Suprapubic skin (tissue), 4 donors: ENCODE results near the gene KIAA0408. TPM values are rescaled to one million over a fixed set of nuclear protein-coding genes. Genes with fewer than 3 reads are reported as not detected.
"Not testable (repeated sequence)": the region's sequence is repeated elsewhere in the genome, so short reads cannot be mapped to it uniquely, and the experiment has no call there.

Source experiments
- DNase-seq, 2 donors: peaks; one replicate each; pipeline ENCODE4 v3.0.0-alpha.2; 2019; ENCODE audit warnings: low spot score in 2 of 2
- H3K27ac ChIP-seq: fragments of 200-600 bp; sonication (generic); one replicate; pipeline ENCODE4 v1.5.1; 2019
- H3K27me3 ChIP-seq: fragments of 200-600 bp; sonication (generic); one replicate; pipeline ENCODE4 v1.5.1; 2019
- H3K36me3 ChIP-seq: fragments of 200-600 bp; sonication (generic); one replicate; pipeline ENCODE4 v1.5.1; 2019
- H3K4me1 ChIP-seq: fragments of 200-600 bp; sonication (generic); one replicate; pipeline ENCODE4 v1.5.1; 2019
- H3K4me3 ChIP-seq: fragments of 200-600 bp; sonication (generic); one replicate; pipeline ENCODE4 v1.5.1; 2019; ENCODE audit warnings: mild to moderate bottlenecking
- H3K9me3 ChIP-seq: fragments of 200-600 bp; sonication (generic); one replicate; pipeline ENCODE4 v1.5.1; 2019
- CTCF ChIP-seq, 2 donors: fragments of 200-600 bp in 1 of 2; fragments of 450-650 bp in 1 of 2; sonication (generic) in 1 of 2; IDR thresholded peaks; one replicate each; pipeline ENCODE4 v1.5.1; 2016 to 2019; ENCODE audit warnings: antibody characterized with exemption in 2 of 2, mild to moderate bottlenecking in 1 of 2, moderate library complexity in 1 of 2
- EP300 ChIP-seq: sonication (generic); formaldehyde crosslinking; IDR thresholded peaks from one replicate; pipeline ENCODE4 v1.6.1; 2017; ENCODE audit warnings: antibody characterized with exemption
- POLR2A ChIP-seq, 2 donors: fragments of 450-650 bp; IDR thresholded peaks; one replicate each; pipeline ENCODE4 v1.6.1; 2017; ENCODE audit warnings: antibody characterized with exemption in 2 of 2, mild to moderate bottlenecking in 2 of 2, moderate library complexity in 2 of 2
- POLR2AphosphoS5 ChIP-seq, 3 donors: sonication (generic); formaldehyde crosslinking; IDR thresholded peaks; one replicate each; pipeline ENCODE4 v1.6.1; 2017; ENCODE audit warnings: antibody characterized with exemption in 3 of 3
- WGBS: methylation state at CpG from one replicate; pipeline ENCODE4 v1.1.5; 2018; 5-methylcytosine and 5-hydroxymethylcytosine counted together
- total RNA-seq, 4 donors: library from RNA; depleted of rRNA; stranded (reverse); fragments of >200 nt; gene quantifications; one replicate each; pipeline ENCODE4 v1.1.0, GENCODE V29; 2016

The KIAA0408 gene
- total RNA-seq, 4 donors from 2014 or later, result 1.4 to 2.7 (median 1.7) TPM; not detected in 1

GRCh38 chr6:127436578-127437110 lies 22.5 kb downstream of the KIAA0408 start:
- no peaks in the 10 kb centered on the region for H3K36me3 ChIP-seq
- no peak for DNase-seq
- 82% methylated on average over 3 of the region's 3 CpGs for WGBS
- no peak for TF ChIP-seq POLR2A (IDR thresholded peaks at IDR 0.05)
- TF ChIP-seq CTCF (IDR thresholded peaks at IDR 0.05), result no peak
- no peak for TF ChIP-seq EP300
- no peak for TF ChIP-seq POLR2AphosphoS5 (IDR thresholded peaks at IDR 0.05)
- H3K9me3 ChIP-seq, result no peaks in the 10 kb centered on the region
- no peaks in the 10 kb centered on the region for H3K4me1 ChIP-seq
- H3K27ac ChIP-seq, result no peak overlapping the region
- no peaks in the 10 kb centered on the region for H3K27me3 ChIP-seq
- H3K4me3 ChIP-seq, result no peak overlapping the region

- Histone ChIP-seq H3K4me1 (no peaks in the 10 kb centered on the region), H3K9me3 (no peaks in the 10 kb centered on the region), H3K27ac (no peak overlapping the region), H3K36me3 (no peaks in the 10 kb centered on the region), H3K27me3 (no peaks in the 10 kb centered on the region), H3K4me3 (no peak overlapping the region)
- 70% methylated on average over 7 of the region's 7 CpGs for WGBS
- TF ChIP-seq EP300 (no peak), POLR2A (IDR thresholded peaks at IDR 0.05) (no peak)
- DNase-seq, result no peak
These were observed 23.5 kb downstream of the KIAA0408 start for GRCh38 chr6:127435626-127436220.

GRCh38 chr6:127434651-127435050 lies 24.5 kb downstream of the KIAA0408 start:
- Histone ChIP-seq H3K9me3 (no peaks in the 10 kb centered on the region), H3K4me1 (no peaks in the 10 kb centered on the region), H3K27ac (no peak overlapping the region), H3K4me3 (no peak overlapping the region), H3K27me3 (no peaks in the 10 kb centered on the region), H3K36me3 (no peaks in the 10 kb centered on the region)
- TF ChIP-seq CTCF (IDR thresholded peaks at IDR 0.05), result no peak
- no peak for TF ChIP-seq POLR2AphosphoS5 (IDR thresholded peaks at IDR 0.05)
- no peak for TF ChIP-seq POLR2A (IDR thresholded peaks at IDR 0.05)
- no peak for TF ChIP-seq EP300
- DNase-seq, result no peak

- H3K27me3 ChIP-seq, H3K4me1 ChIP-seq, H3K27ac ChIP-seq, DNase-seq, H3K36me3 ChIP-seq, H3K4me3 ChIP-seq, H3K9me3 ChIP-seq: not testable (repeated sequence)
- WGBS, result 95% methylated on average over 9 of the region's 9 CpGs
These were observed 30.6 kb downstream of the KIAA0408 start for GRCh38 chr6:127428562-127428961.

GRCh38 chr6:127423921-127424320 lies 35.3 kb downstream of the KIAA0408 start:
- no peaks in the 10 kb centered on the region for H3K9me3 ChIP-seq
- no peak for DNase-seq
- H3K4me1 ChIP-seq, result peaks cover 2% of the 10 kb centered on the region
- H3K27me3 ChIP-seq, result no peaks in the 10 kb centered on the region
- 44% methylated on average over 2 of the region's 2 CpGs for WGBS
- no peak for TF ChIP-seq CTCF (IDR thresholded peaks at IDR 0.05)
- H3K36me3 ChIP-seq, result no peaks in the 10 kb centered on the region
- H3K27ac ChIP-seq, result no peak overlapping the region
- H3K4me3 ChIP-seq, result no peak overlapping the region

GRCh38 chr6:127421164-127421563 lies 38.0 kb downstream of the KIAA0408 start:
- H3K9me3 ChIP-seq, H3K4me1 ChIP-seq, DNase-seq, H3K27me3 ChIP-seq, H3K27ac ChIP-seq, H3K36me3 ChIP-seq, H3K4me3 ChIP-seq: not testable (repeated sequence)
- 83% methylated on average over 3 of the region's 3 CpGs for WGBS

GRCh38 chr6:127420556-127420955 lies 38.6 kb downstream of the KIAA0408 start:
- no peak overlapping the region for H3K4me3 ChIP-seq
- 0% methylated on average over 2 of the region's 2 CpGs for WGBS
- DNase-seq, result peak in 1 of 2 donors; percentile 73
- H3K27ac ChIP-seq, result no peak overlapping the region
- no peaks in the 10 kb centered on the region for H3K36me3 ChIP-seq
- peaks cover 2% of the 10 kb centered on the region for H3K4me1 ChIP-seq
- TF ChIP-seq POLR2A (IDR thresholded peaks at IDR 0.05) (no peak), POLR2AphosphoS5 (IDR thresholded peaks at IDR 0.05) (no peak), CTCF (IDR thresholded peaks at IDR 0.05) (peak; percentile 20 to 37), EP300 (no peak)
- no peaks in the 10 kb centered on the region for H3K9me3 ChIP-seq
- H3K27me3 ChIP-seq, result no peaks in the 10 kb centered on the region
